Naive thymus-derived CD8-positive, alpha-beta T cell (primary cell): Measurements from ENCODE around the gene JTB. TPM values are rescaled to one million over a fixed set of nuclear protein-coding genes. Genes with fewer than 3 reads are reported as not detected.

Experiments
- ATAC-seq, 2 donors: fragments of 150-1000 bp; cut with Tn5 transposase in 1 of 2; sonication (Bioruptor Pico), chemical (Tn5 transposase) in 1 of 2; 1 replicate in 1 of 2; 2 replicates in 1 of 2; pipeline ENCODE4 v1.10.0; 2021; ENCODE audit warnings: mild to moderate bottlenecking in 2 of 2, moderate library complexity in 2 of 2
- POLR2A ChIA-PET: fragments of 350-600 bp; sonication (Branson Sonifier 250); formaldehyde crosslinking; loops from one replicate; lab custom pipeline; 2021; ENCODE audit warnings: antibody characterized with exemption; lab: Charles Lee
- DNase-seq, 10 donors: peaks; one replicate each; pipeline versions ENCODE4 v3.0.0 to v3.0.0-alpha.2; 2020 to 2022
- H3K27ac Mint-ChIP-seq, 10 donors: one replicate each; pipeline ENCODE4 v1.8.0; 2020 to 2022; ENCODE audit warnings: mild to moderate bottlenecking in 10 of 10, mixed read lengths in 10 of 10, moderate library complexity in 4 of 10, inconsistent platforms in 1 of 10
- H3K27me3 Mint-ChIP-seq, 5 donors: one replicate each; pipeline ENCODE4 v1.8.0; 2021 to 2022; ENCODE audit warnings: mixed read lengths in 5 of 5
- H3K36me3 Mint-ChIP-seq, 3 donors: one replicate each; pipeline ENCODE4 v1.8.0; 2020 to 2022; ENCODE audit warnings: mixed read lengths in 3 of 3, mild to moderate bottlenecking in 2 of 3, inconsistent platforms in 1 of 3
- H3K4me1 Mint-ChIP-seq, 4 donors: one replicate each; pipeline ENCODE4 v1.8.0; 2021 to 2022; ENCODE audit warnings: mixed read lengths in 4 of 4
- H3K4me3 Mint-ChIP-seq, 10 donors: one replicate each; pipeline ENCODE4 v1.8.0; 2020 to 2022; ENCODE audit warnings: mild to moderate bottlenecking in 10 of 10, mixed read lengths in 10 of 10, moderate library complexity in 6 of 10, inconsistent platforms in 1 of 10
- H3K9me3 Mint-ChIP-seq, 9 donors: one replicate each; pipeline ENCODE4 v1.8.0; 2020 to 2022; ENCODE audit warnings: mixed read lengths in 9 of 9, mild to moderate bottlenecking in 3 of 9, inconsistent platforms in 1 of 9, moderate library complexity in 1 of 9
- polyA plus RNA-seq, 3 donors: library from polyadenylated mRNA; unstranded; fragments of 300-500 nt; fragmentation: Illumina TruSeq; gene quantifications; one replicate each; pipeline ENCODE4 v1.2.3, GENCODE V29; 2021
- total RNA-seq, 8 experiments: library from RNA in 2 of 8; stranded (reverse) in 2 of 8; gene quantifications; one replicate each; pipeline ENCODE4 v1.2.3 and lab custom pipeline; 2021 to 2026

JTB gene
- total and polyA plus RNA-seq, 5 experiments from 2014 or later = 120 to 384 (median 302) TPM

- Mint-ChIP-seq H3K4me3 (peak overlapping the region; percentile 86 to 100 (median 94)), H3K9me3 (peaks cover 0 to 2% (median 0%) of the 10 kb centered on the region in 9 donors), H3K4me1 (peaks cover 32 to 72% (median 60%) of the 10 kb centered on the region in 4 donors), H3K36me3 (no peaks in the 10 kb centered on the region), H3K27ac (peak overlapping the region; percentile 95 to 100 (median 97)), H3K27me3 (no peaks in the 10 kb centered on the region)
- POLR2A ChIA-PET = interaction anchor here (0.6 to 13.8 kb wide), 9 partner anchors 9 to 1362 kb away, joined by 3 to 315 read pairs (median 16); partner anchors contain the start of genes CHTOP, DENND4B, GATAD2B and JTB
- ATAC-seq (no peak), DNase-seq (peak in 1 of 10 donors; percentile 42)
Observed at GRCh38 chr1:153962088-153963029, 15.1 kb downstream of the JTB start.

- DNase-seq (no peak), ATAC-seq (no peak)
- Mint-ChIP-seq H3K9me3 (peaks cover 0 to 2% (median 0%) of the 10 kb centered on the region in 9 donors), H3K27ac (peak overlapping the region in 9 of 10 donors; percentile 33 to 99 (median 64)), H3K36me3 (no peaks in the 10 kb centered on the region), H3K27me3 (no peaks in the 10 kb centered on the region), H3K4me1 (peaks cover 36 to 75% (median 62%) of the 10 kb centered on the region in 4 donors), H3K4me3 (peak overlapping the region in 4 of 10 donors; percentile 25 to 97 (median 54))
- POLR2A ChIA-PET = interaction anchor here (1.0 to 13.8 kb wide), 5 partner anchors 9 to 39 kb away, joined by 4 to 315 read pairs (median 42); partner anchors contain the start of genes DENND4B, GATAD2B and RPS27
Observed at GRCh38 chr1:153961421-153961820, 16.1 kb downstream of the JTB start.

- Mint-ChIP-seq H3K36me3 (no peaks in the 10 kb centered on the region), H3K4me1 (peaks cover 35 to 75% (median 61%) of the 10 kb centered on the region in 4 donors), H3K27ac (peak overlapping the region in 6 of 10 donors; percentile 28 to 95 (median 82)), H3K9me3 (peaks cover 0 to 2% (median 0%) of the 10 kb centered on the region in 9 donors), H3K27me3 (no peaks in the 10 kb centered on the region), H3K4me3 (no peak overlapping the region)
- no peak for ATAC-seq
- POLR2A ChIA-PET = interaction anchor here (0.8 to 13.8 kb wide), 4 partner anchors 10 to 38 kb away, joined by 3 to 315 read pairs (median 52); partner anchors contain the start of genes DENND4B, GATAD2B and RPS27
- no peak for DNase-seq
Observed at GRCh38 chr1:153960206-153960605, 17.3 kb downstream of the JTB start.

- POLR2A ChIA-PET = interaction anchor here (0.8 to 13.8 kb wide), 7 partner anchors 8 to 37 kb away, joined by 3 to 315 read pairs (median 61); partner anchors contain the start of genes CREB3L4, DENND4B, GATAD2B and JTB
- DNase-seq = no peak
- peak overlapping the region; percentile 28 to 97 (median 92) for H3K27ac Mint-ChIP-seq
- H3K36me3 Mint-ChIP-seq = peaks cover 0 to under 1% (median 0%) of the 10 kb centered on the region in 3 donors
- peak overlapping the region in 4 of 10 donors; percentile 26 to 95 (median 52) for H3K4me3 Mint-ChIP-seq
- peaks cover 0 to 2% (median 0%) of the 10 kb centered on the region in 9 donors for H3K9me3 Mint-ChIP-seq
- no peak for ATAC-seq
- H3K4me1 Mint-ChIP-seq = peaks cover 35 to 80% (median 63%) of the 10 kb centered on the region in 4 donors
- no peaks in the 10 kb centered on the region for H3K27me3 Mint-ChIP-seq
Observed at GRCh38 chr1:153959454-153959853, 18.0 kb downstream of the JTB start.

- POLR2A ChIA-PET = interaction anchor here (0.6 to 13.8 kb wide), 7 partner anchors 9 to 132 kb away, joined by 3 to 315 read pairs (median 61); partner anchors contain the start of genes CREB3L4, DENND4B, GATAD2B and JTB
- Mint-ChIP-seq H3K9me3 (peaks cover 0 to 2% (median 0%) of the 10 kb centered on the region in 9 donors), H3K27ac (peak overlapping the region; percentile 85 to 98 (median 96)), H3K4me1 (peaks cover 38 to 80% (median 63%) of the 10 kb centered on the region in 4 donors), H3K36me3 (peaks cover 0 to 6% (median 0%) of the 10 kb centered on the region in 3 donors), H3K27me3 (no peaks in the 10 kb centered on the region), H3K4me3 (peak overlapping the region; percentile 86 to 100 (median 98))
- DNase-seq (no peak), ATAC-seq (no peak)
Observed at GRCh38 chr1:153958961-153959260, 18.6 kb downstream of the JTB start.

- peak within 1 kb of the TSS; percentile 86 to 100 (median 98) for H3K4me3 Mint-ChIP-seq
- no peaks in the 10 kb centered on the region for H3K9me3 Mint-ChIP-seq
- peak within 1 kb of the TSS; percentile 85 to 98 (median 96) for H3K27ac Mint-ChIP-seq
- POLR2A ChIA-PET = interaction anchor here (0.6 to 13.8 kb wide), 9 partner anchors 9 to 131 kb away, joined by 3 to 315 read pairs (median 42); partner anchors contain the start of genes CREB3L4, DENND4B, GATAD2B and JTB
- peaks cover 37 to 79% (median 63%) of the 10 kb centered on the region in 4 donors for H3K4me1 Mint-ChIP-seq
- ATAC-seq = peak; percentile 84 to 88
- H3K36me3 Mint-ChIP-seq = peaks cover 0 to 10% (median 3%) of the 10 kb centered on the region in 3 donors
- H3K27me3 Mint-ChIP-seq = no peaks in the 10 kb centered on the region
- DNase-seq = peak; percentile 91 to 98 (median 96)
Observed at GRCh38 chr1:153958111-153958960, 19.1 kb downstream of the JTB start, which contains the start of gene CRTC2. Gene CRTC2, minus strand, starts transcription at chr1:153958612. Its CDS starts 115 bp downstream, at chr1:153958497.

- ATAC-seq = peak; percentile 23 to 29
- POLR2A ChIA-PET = interaction anchor here (0.9 to 13.8 kb wide), 8 partner anchors 10 to 38 kb away, joined by 3 to 315 read pairs (median 52); partner anchors contain the start of genes CREB3L4, DENND4B, GATAD2B and JTB
- peaks cover 0 to 17% (median 5%) of the 10 kb centered on the region in 3 donors for H3K36me3 Mint-ChIP-seq
- DNase-seq = peak in 7 of 10 donors; percentile 27 to 71 (median 50)
- no peaks in the 10 kb centered on the region for H3K9me3 Mint-ChIP-seq
- peak overlapping the region; percentile 86 to 100 (median 98) for H3K4me3 Mint-ChIP-seq
- H3K4me1 Mint-ChIP-seq = peaks cover 36 to 78% (median 62%) of the 10 kb centered on the region in 4 donors
- H3K27me3 Mint-ChIP-seq = no peaks in the 10 kb centered on the region
- H3K27ac Mint-ChIP-seq = peak overlapping the region; percentile 85 to 98 (median 96)
Observed at GRCh38 chr1:153957744-153958110, 19.7 kb downstream of the JTB start.

GRCh38 chr1:153956997-153957715 lies 20.3 kb downstream of the JTB start:
- ATAC-seq (peak in 1 of 2 donors; percentile 2), DNase-seq (no peak)
- H3K4me1 Mint-ChIP-seq = peaks cover 31 to 73% (median 58%) of the 10 kb centered on the region in 4 donors
- H3K27ac Mint-ChIP-seq = peak overlapping the region; percentile 85 to 98 (median 96)
- POLR2A ChIA-PET = interaction anchor here (0.8 to 13.8 kb wide), 10 partner anchors 10 to 285 kb away, joined by 3 to 315 read pairs (median 32); partner anchors contain the start of genes CREB3L4, DENND4B, GATAD2B and JTB
- peak overlapping the region; percentile 86 to 100 (median 98) for H3K4me3 Mint-ChIP-seq
- H3K9me3 Mint-ChIP-seq = no peaks in the 10 kb centered on the region
- no peaks in the 10 kb centered on the region for H3K27me3 Mint-ChIP-seq
- H3K36me3 Mint-ChIP-seq = peaks cover 0 to 22% (median 5%) of the 10 kb centered on the region in 3 donors

GRCh38 chr1:153954826-153955225 lies 22.6 kb downstream of the JTB start:
- H3K4me1 Mint-ChIP-seq = peaks cover 40 to 63% (median 60%) of the 10 kb centered on the region in 4 donors
- H3K9me3 Mint-ChIP-seq = no peaks in the 10 kb centered on the region
- ATAC-seq (no peak), DNase-seq (no peak)
- no peaks in the 10 kb centered on the region for H3K27me3 Mint-ChIP-seq
- peaks cover 4 to 46% (median 11%) of the 10 kb centered on the region in 3 donors for H3K36me3 Mint-ChIP-seq
- POLR2A ChIA-PET = interaction anchor here (1.0 to 8.7 kb wide), 7 partner anchors 8 to 36 kb away, joined by 4 to 118 read pairs (median 24); partner anchors contain the start of genes CREB3L4, DENND4B, JTB and RAB13
- H3K27ac Mint-ChIP-seq = peak overlapping the region in 8 of 10 donors; percentile 71 to 97 (median 90)
- H3K4me3 Mint-ChIP-seq = peak overlapping the region in 8 of 10 donors; percentile 10 to 95 (median 40)

- Mint-ChIP-seq H3K4me3 (peak overlapping the region in 7 of 10 donors; percentile 14 to 83 (median 41)), H3K4me1 (peaks cover 40 to 61% (median 57%) of the 10 kb centered on the region in 4 donors), H3K9me3 (no peaks in the 10 kb centered on the region), H3K36me3 (peaks cover 4 to 53% (median 11%) of the 10 kb centered on the region in 3 donors), H3K27me3 (no peaks in the 10 kb centered on the region), H3K27ac (peak overlapping the region; percentile 47 to 97 (median 86))
- POLR2A ChIA-PET = interaction anchor here (2.9 to 8.7 kb wide), 6 partner anchors 9 to 37 kb away, joined by 12 to 118 read pairs (median 42); partner anchors contain the start of genes CREB3L4, DENND4B, JTB and RAB13
- ATAC-seq (no peak), DNase-seq (no peak)
Observed at GRCh38 chr1:153953859-153954365, 23.6 kb downstream of the JTB start.
